H1 (cell line): ENCODE data around the gene DTD1. TPM values are rescaled to one million over a fixed set of nuclear protein-coding genes. Genes with fewer than 3 reads are reported as not detected.

Source experiments
- EGR1 ChIP-seq: IDR thresholded peaks from 2 replicates; pipeline ENCODE4 v1.6.1; 2011; ENCODE audit warnings: low read depth, low read length, borderline replicate concordance
- EZH2 ChIP-seq: fragments of 200-600 bp; sonication (generic); IDR thresholded peaks from 2 replicates; pipeline ENCODE4 v1.7.1; 2012; ENCODE audit warnings: low read depth, mild to moderate bottlenecking, moderate library complexity, low read length, inconsistent platforms; ENCODE audit not compliant: severe bottlenecking
- GTF2F1 ChIP-seq: IDR thresholded peaks from 2 replicates; pipeline ENCODE4 v1.6.1; 2012; ENCODE audit warnings: low read depth, low read length, improper control_type of control experiment, borderline replicate concordance
- NRF1 ChIP-seq: IDR thresholded peaks from 2 replicates; pipeline ENCODE4 v1.6.1; 2011; ENCODE audit warnings: mild to moderate bottlenecking, low read depth, low read length, improper control_type of control experiment
- RBBP5 ChIP-seq: IDR thresholded peaks from 2 replicates; pipeline ENCODE4 v1.7.1; 2012; ENCODE audit warnings: low read depth, mild to moderate bottlenecking, inconsistent platforms, low read length, moderate library complexity, borderline replicate concordance
- RNF2 ChIP-seq: fragments of 200-900, 300-1000 bp; sonication (generic); IDR thresholded peaks from 2 replicates; pipeline ENCODE4 v1.7.1; 2016; ENCODE audit warnings: borderline replicate concordance, low read depth, mild to moderate bottlenecking, antibody characterized with exemption, low read length; ENCODE audit not compliant: poor library complexity, severe bottlenecking; ENCODE audit errors: missing control alignments
- polyA plus RNA-seq, 7 experiments: library from polyadenylated mRNA; depleted of rRNA in 3 of 7; stranded (reverse) in 5 of 7; unstranded in 2 of 7; fragments of >200 nt in 5 of 7; fragments of 200-250 nt in 2 of 7; gene quantifications; 1 replicate in 5 of 7; 2 replicates in 1 of 7; 4 replicates in 1 of 7; pipeline versions ENCODE4 v1.2.1 to v1.2.3, GENCODE V29; 2011 to 2013; ENCODE audit warnings: missing spikeins in 2 of 7, mixed read lengths in 2 of 7
- total RNA-seq: library from RNA; stranded (reverse); fragmentation: NEBNext Ultra II Directional; extraction: Animal tissue kit (Norgen Biotek cat#: 25700); gene quantifications from 2 replicates; pipeline ENCODE4 v1.2.1, GENCODE V29; 2021
- TF ChIP-seq, protein P1 (sequence below): fragments of 300-600 bp; sonication (generic); IDR thresholded peaks from 2 replicates; pipeline ENCODE4 v1.7.1; 2012; ENCODE audit warnings: low read length, moderate library complexity, mild to moderate bottlenecking, inconsistent platforms; ENCODE audit not compliant: insufficient replicate concordance

DTD1 gene
- total and polyA plus RNA-seq, 2 of the 8 experiments (the other 6 are each of a cell fraction or from before 2014, with no cell fraction given), result 49.7 to 66.6 TPM

DNA sequence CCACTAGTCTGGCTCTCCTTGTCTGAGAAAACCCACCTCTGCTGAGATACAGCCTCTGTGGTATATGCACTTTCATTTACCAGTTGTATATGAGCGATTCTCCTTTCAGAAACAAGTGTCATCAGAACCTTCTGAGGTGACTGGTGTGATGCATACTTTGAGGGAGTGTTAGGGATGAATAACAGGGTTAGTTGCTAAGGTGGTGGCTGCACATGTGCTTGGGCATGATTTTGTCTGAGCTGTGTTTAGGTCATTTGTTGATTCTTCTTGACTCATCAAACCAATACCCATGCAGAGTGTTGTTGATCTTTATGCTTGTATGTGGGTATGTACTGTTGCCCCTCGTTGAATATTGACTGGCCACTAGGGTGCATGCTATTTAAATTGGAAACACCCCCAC lies 25.7 kb downstream of the DTD1 start (continued):
- TF ChIP-seq, protein P1, sequence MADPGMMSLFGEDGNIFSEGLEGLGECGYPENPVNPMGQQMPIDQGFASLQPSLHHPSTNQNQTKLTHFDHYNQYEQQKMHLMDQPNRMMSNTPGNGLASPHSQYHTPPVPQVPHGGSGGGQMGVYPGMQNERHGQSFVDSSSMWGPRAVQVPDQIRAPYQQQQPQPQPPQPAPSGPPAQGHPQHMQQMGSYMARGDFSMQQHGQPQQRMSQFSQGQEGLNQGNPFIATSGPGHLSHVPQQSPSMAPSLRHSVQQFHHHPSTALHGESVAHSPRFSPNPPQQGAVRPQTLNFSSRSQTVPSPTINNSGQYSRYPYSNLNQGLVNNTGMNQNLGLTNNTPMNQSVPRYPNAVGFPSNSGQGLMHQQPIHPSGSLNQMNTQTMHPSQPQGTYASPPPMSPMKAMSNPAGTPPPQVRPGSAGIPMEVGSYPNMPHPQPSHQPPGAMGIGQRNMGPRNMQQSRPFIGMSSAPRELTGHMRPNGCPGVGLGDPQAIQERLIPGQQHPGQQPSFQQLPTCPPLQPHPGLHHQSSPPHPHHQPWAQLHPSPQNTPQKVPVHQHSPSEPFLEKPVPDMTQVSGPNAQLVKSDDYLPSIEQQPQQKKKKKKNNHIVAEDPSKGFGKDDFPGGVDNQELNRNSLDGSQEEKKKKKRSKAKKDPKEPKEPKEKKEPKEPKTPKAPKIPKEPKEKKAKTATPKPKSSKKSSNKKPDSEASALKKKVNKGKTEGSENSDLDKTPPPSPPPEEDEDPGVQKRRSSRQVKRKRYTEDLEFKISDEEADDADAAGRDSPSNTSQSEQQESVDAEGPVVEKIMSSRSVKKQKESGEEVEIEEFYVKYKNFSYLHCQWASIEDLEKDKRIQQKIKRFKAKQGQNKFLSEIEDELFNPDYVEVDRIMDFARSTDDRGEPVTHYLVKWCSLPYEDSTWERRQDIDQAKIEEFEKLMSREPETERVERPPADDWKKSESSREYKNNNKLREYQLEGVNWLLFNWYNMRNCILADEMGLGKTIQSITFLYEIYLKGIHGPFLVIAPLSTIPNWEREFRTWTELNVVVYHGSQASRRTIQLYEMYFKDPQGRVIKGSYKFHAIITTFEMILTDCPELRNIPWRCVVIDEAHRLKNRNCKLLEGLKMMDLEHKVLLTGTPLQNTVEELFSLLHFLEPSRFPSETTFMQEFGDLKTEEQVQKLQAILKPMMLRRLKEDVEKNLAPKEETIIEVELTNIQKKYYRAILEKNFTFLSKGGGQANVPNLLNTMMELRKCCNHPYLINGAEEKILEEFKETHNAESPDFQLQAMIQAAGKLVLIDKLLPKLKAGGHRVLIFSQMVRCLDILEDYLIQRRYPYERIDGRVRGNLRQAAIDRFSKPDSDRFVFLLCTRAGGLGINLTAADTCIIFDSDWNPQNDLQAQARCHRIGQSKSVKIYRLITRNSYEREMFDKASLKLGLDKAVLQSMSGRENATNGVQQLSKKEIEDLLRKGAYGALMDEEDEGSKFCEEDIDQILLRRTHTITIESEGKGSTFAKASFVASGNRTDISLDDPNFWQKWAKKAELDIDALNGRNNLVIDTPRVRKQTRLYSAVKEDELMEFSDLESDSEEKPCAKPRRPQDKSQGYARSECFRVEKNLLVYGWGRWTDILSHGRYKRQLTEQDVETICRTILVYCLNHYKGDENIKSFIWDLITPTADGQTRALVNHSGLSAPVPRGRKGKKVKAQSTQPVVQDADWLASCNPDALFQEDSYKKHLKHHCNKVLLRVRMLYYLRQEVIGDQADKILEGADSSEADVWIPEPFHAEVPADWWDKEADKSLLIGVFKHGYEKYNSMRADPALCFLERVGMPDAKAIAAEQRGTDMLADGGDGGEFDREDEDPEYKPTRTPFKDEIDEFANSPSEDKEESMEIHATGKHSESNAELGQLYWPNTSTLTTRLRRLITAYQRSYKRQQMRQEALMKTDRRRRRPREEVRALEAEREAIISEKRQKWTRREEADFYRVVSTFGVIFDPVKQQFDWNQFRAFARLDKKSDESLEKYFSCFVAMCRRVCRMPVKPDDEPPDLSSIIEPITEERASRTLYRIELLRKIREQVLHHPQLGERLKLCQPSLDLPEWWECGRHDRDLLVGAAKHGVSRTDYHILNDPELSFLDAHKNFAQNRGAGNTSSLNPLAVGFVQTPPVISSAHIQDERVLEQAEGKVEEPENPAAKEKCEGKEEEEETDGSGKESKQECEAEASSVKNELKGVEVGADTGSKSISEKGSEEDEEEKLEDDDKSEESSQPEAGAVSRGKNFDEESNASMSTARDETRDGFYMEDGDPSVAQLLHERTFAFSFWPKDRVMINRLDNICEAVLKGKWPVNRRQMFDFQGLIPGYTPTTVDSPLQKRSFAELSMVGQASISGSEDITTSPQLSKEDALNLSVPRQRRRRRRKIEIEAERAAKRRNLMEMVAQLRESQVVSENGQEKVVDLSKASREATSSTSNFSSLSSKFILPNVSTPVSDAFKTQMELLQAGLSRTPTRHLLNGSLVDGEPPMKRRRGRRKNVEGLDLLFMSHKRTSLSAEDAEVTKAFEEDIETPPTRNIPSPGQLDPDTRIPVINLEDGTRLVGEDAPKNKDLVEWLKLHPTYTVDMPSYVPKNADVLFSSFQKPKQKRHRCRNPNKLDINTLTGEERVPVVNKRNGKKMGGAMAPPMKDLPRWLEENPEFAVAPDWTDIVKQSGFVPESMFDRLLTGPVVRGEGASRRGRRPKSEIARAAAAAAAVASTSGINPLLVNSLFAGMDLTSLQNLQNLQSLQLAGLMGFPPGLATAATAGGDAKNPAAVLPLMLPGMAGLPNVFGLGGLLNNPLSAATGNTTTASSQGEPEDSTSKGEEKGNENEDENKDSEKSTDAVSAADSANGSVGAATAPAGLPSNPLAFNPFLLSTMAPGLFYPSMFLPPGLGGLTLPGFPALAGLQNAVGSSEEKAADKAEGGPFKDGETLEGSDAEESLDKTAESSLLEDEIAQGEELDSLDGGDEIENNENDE, result no peak
- TF ChIP-seq EGR1 (no peak), GTF2F1 (no peak), EZH2 (no peak), NRF1 (no peak), RBBP5 (no peak), RNF2 (no peak)
- TF ChIP-seq, all 59 proteins: peak for 0
